Neural progenitor cell (in vitro differentiated cells): ENCODE measurements around the gene ARAP2.

Experiments used
- CTCF ChIP-seq: fragments of 200-600 bp; sonication (generic); IDR thresholded peaks from 2 replicates; pipeline ENCODE4 v1.5.1; 2017; ENCODE audit warnings: antibody characterized with exemption, mild to moderate bottlenecking
- EZH2phosphoT487 ChIP-seq: fragments of 200-600 bp; sonication (generic); IDR thresholded peaks from 2 replicates; pipeline ENCODE4 v1.6.1; 2017; ENCODE audit warnings: antibody characterized with exemption

GRCh38 chr4:36133658-36134057, 110.7 kb downstream of the ARAP2 start:
- no peak for TF ChIP-seq CTCF
- no peak for TF ChIP-seq EZH2phosphoT487
